Thyroid gland (tissue), 4 donors: ENCODE measurements around the gene GRIN3B. TPM values are rescaled to one million over a fixed set of nuclear protein-coding genes. Genes with fewer than 3 reads are reported as not detected.

Source experiments
- DNase-seq, 2 donors: peaks; one replicate each; pipeline ENCODE4 v3.0.0-alpha.2; 2019
- H3K27ac ChIP-seq, 3 donors: fragments of 200-600 bp; sonication (generic); 1 replicate in 2 of 3; 2 replicates in 1 of 3; pipeline ENCODE4 v1.5.1; 2016 to 2019; ENCODE audit warnings: mild to moderate bottlenecking in 1 of 3, moderate library complexity in 1 of 3
- H3K27me3 ChIP-seq: fragments of 200-600 bp; sonication (generic); one replicate; pipeline ENCODE4 v1.5.1; 2019
- H3K36me3 ChIP-seq, 2 donors: fragments of 200-600 bp; sonication (generic); one replicate each; pipeline ENCODE4 v1.5.1; 2016 to 2019
- H3K4me1 ChIP-seq, 2 donors: fragments of 200-600 bp; sonication (generic); one replicate each; pipeline ENCODE4 v1.5.1; 2017 to 2019
- H3K4me3 ChIP-seq, 3 donors: fragments of 200-600 bp; sonication (generic); replicated peaks in 1 of 3; 1 replicate in 2 of 3; 2 replicates in 1 of 3; pipeline ENCODE4 v1.5.1; 2016; ENCODE audit warnings: mild to moderate bottlenecking in 1 of 3
- H3K9me3 ChIP-seq: fragments of 200-600 bp; sonication (generic); one replicate; pipeline ENCODE4 v1.5.1; 2017
- CTCF ChIP-seq, 6 experiments: fragments of 200-600 bp in 3 of 6; fragments of 450-650 bp in 3 of 6; sonication (generic) in 3 of 6; IDR thresholded peaks; one replicate each; pipeline ENCODE4 v1.5.1; 2016 to 2019; ENCODE audit warnings: antibody characterized with exemption in 6 of 6, mild to moderate bottlenecking in 2 of 6, inconsistent platforms in 1 of 6, moderate library complexity in 1 of 6
- POLR2A ChIP-seq, 2 donors: fragments of 450-650 bp; IDR thresholded peaks; one replicate each; pipeline ENCODE4 v1.6.1; 2017; ENCODE audit warnings: antibody characterized with exemption in 2 of 2, mild to moderate bottlenecking in 2 of 2, moderate library complexity in 1 of 2
- WGBS, 2 donors: methylation state at CpG; one replicate each; pipeline ENCODE4 v1.1.5; 2017; 5-methylcytosine and 5-hydroxymethylcytosine counted together
- intact Hi-C: fragments of 100-400 bp; cut with DNase I; formaldehyde crosslinking; loops from one replicate; pipeline ENCODE4 v1.15.1; 2023
- total RNA-seq, 4 donors: library from RNA; depleted of rRNA; stranded (reverse); fragments of >200 nt; gene quantifications; one replicate each; pipeline ENCODE4 v1.2.3, GENCODE V29; 2016

The GRIN3B gene
- total RNA-seq, 4 donors from 2014 or later, result 0.22 TPM; not detected in 3

GRCh38 chr19:1053176-1054101 is 53.2 kb downstream of the GRIN3B start:
- H3K27me3 ChIP-seq, result no peaks in the 10 kb centered on the region
- intact Hi-C loops, result no loop called here
- 93 to 94% methylated on average over 26 of the region's 31 CpGs for WGBS, 2 donors
- no peaks in the 10 kb centered on the region for H3K36me3 ChIP-seq
- no peak for DNase-seq
- no peaks in the 10 kb centered on the region for H3K9me3 ChIP-seq
- no peaks in the 10 kb centered on the region for H3K4me1 ChIP-seq
- no peak overlapping the region for H3K27ac ChIP-seq
- H3K4me3 ChIP-seq, result no peak overlapping the region
- TF ChIP-seq POLR2A (IDR thresholded peaks at IDR 0.05) (no peak), CTCF (IDR thresholded peaks at IDR 0.05) (no peak)

DNA sequence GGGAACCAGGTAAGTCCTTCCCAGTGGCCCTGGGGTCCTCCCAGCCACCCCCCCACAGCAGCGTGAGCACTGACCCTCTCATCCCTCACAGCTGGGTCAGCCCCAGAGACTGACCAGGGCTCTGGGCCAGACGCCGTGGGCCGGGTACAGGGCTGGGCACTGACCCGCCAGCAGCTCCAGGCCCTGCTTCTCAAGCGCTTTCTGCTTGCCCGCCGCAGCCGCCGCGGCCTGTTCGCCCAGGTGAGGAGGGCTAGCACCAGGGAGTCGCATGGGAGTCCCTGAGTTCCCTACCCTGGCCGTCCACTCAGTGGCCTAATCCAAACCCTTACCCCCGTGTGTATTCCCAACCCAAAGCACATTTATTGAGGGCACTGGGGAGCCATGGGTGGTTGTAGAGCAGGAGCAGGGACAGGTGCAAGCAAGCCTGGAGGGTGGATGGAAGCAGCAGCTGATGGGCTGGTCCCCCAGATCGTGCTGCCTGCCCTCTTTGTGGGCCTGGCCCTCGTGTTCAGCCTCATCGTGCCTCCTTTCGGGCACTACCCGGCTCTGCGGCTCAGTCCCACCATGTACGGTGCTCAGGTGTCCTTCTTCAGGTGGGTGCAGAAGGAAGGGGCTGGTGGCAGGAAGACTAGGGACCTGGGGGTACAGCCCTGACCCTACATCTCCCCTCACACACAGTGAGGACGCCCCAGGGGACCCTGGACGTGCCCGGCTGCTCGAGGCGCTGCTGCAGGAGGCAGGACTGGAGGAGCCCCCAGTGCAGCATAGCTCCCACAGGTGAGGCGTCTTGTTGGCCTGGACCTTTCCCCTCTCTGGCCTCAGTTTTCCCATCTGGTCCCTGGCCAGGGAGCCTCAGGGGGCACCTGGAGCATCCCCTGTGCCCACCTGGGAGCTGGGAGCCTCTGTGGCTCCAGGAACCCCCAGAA is 54.1 kb downstream of the GRIN3B start:
- no peaks in the 10 kb centered on the region for H3K9me3 ChIP-seq
- no peaks in the 10 kb centered on the region for H3K27me3 ChIP-seq
- no peak overlapping the region for H3K4me3 ChIP-seq
- no peak for DNase-seq
- intact Hi-C loops, result no loop called here
- no peaks in the 10 kb centered on the region for H3K4me1 ChIP-seq
- WGBS, 2 donors, result 94 to 96% methylated on average over 9 to 21 of the region's 28 CpGs
- H3K27ac ChIP-seq, result no peak overlapping the region
- no peaks in the 10 kb centered on the region for H3K36me3 ChIP-seq
- TF ChIP-seq CTCF (IDR thresholded peaks at IDR 0.05), result no peak
- TF ChIP-seq POLR2A (IDR thresholded peaks at IDR 0.05), result no peak

GRCh38 chr19:1055028-1055425 is 54.8 kb downstream of the GRIN3B start:
- no peaks in the 10 kb centered on the region for H3K9me3 ChIP-seq
- no peak for TF ChIP-seq CTCF (IDR thresholded peaks at IDR 0.05)
- H3K4me1 ChIP-seq, result no peaks in the 10 kb centered on the region
- whole genome bisulfite sequencing, 2 donors, result 96% methylated on average over 3 of the region's 14 CpGs; no CpG with 5 or more reads in 1 of the 2 donors
- no peak overlapping the region for H3K4me3 ChIP-seq
- intact Hi-C loops, result no loop called here
- H3K27ac ChIP-seq, result no peak overlapping the region
- H3K36me3 ChIP-seq, result no peaks in the 10 kb centered on the region
- H3K27me3 ChIP-seq, result no peaks in the 10 kb centered on the region
- no peak for DNase-seq

DNA sequence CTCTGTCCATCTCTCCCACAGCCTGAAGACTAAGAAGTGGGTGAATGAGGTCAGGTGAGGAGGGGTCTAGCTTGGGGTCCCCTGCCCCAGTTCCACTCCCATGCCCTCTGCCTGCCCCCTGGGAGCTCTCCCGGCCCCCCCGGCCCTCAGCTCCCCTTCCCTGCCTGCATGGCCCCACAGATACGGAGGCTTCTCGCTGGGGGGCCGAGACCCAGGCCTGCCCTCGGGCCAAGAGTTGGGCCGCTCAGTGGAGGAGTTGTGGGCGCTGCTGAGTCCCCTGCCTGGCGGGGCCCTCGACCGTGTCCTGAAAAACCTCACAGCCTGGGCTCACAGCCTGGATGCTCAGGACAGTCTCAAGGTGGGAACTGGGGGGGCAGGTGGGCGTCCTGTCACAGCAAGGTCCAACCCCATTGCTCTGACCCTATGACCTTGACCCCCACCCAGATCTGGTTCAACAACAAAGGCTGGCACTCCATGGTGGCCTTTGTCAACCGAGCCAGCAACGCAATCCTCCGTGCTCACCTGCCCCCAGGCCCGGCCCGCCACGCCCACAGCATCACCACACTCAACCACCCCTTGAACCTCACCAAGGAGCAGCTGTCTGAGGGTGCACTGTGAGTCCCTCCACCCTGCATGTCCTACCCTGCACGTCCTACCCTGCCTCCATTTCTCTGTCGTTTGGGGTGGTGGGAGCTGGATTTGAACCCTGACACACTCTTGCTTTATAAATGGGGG is 55.8 kb downstream of the GRIN3B start:
- DNase-seq, result no peak
- 94 to 95% methylated on average over 14 to 15 of the region's 20 CpGs for WGBS, 2 donors
- H3K4me3 ChIP-seq, result no peak overlapping the region
- no peaks in the 10 kb centered on the region for H3K36me3 ChIP-seq
- H3K27ac ChIP-seq, result no peak overlapping the region
- no peak for TF ChIP-seq CTCF (IDR thresholded peaks at IDR 0.05)
- no peak for TF ChIP-seq POLR2A (IDR thresholded peaks at IDR 0.05)
- intact Hi-C loops, result no loop called here
- H3K27me3 ChIP-seq, result no peaks in the 10 kb centered on the region
- no peaks in the 10 kb centered on the region for H3K9me3 ChIP-seq
- no peaks in the 10 kb centered on the region for H3K4me1 ChIP-seq
